Stimulated activated CD8-positive, alpha-beta memory T cell treated with anti-CD3 and anti-CD28 coated beads, Interleukin-4, amount 100 ng/mL, for 4 hours (primary cell): ENCODE data around the gene RUNX3.
A peak's percentile ranks its signal among the peaks of the same experiment; 100 is the strongest.

ENCODE experiments used
- DNase-seq, 2 donors: peaks; one replicate each; pipeline ENCODE4 v3.0.0-alpha.2; 2020; ENCODE audit warnings: low read depth in 2 of 2, low spot score in 1 of 2

RUNX3 gene

DNA sequence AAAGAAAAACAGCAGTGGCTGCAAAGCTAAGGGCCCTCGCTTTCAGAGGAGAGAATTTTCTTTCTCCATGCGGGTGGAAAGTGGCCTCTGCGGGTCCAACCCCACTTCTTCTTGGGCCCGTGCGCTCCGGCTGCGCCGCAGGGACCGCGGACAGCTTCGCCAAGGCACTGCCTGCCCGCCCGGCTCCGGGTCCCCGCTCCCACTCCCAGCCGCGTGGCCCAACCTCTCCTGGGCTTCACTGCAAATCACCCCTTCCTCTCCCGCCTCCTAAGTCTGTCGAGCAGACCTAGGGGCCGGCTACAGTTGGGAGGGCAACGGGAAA is 1.0 kb upstream of the RUNX3 start:
- DNase-seq: no peak

DNA sequence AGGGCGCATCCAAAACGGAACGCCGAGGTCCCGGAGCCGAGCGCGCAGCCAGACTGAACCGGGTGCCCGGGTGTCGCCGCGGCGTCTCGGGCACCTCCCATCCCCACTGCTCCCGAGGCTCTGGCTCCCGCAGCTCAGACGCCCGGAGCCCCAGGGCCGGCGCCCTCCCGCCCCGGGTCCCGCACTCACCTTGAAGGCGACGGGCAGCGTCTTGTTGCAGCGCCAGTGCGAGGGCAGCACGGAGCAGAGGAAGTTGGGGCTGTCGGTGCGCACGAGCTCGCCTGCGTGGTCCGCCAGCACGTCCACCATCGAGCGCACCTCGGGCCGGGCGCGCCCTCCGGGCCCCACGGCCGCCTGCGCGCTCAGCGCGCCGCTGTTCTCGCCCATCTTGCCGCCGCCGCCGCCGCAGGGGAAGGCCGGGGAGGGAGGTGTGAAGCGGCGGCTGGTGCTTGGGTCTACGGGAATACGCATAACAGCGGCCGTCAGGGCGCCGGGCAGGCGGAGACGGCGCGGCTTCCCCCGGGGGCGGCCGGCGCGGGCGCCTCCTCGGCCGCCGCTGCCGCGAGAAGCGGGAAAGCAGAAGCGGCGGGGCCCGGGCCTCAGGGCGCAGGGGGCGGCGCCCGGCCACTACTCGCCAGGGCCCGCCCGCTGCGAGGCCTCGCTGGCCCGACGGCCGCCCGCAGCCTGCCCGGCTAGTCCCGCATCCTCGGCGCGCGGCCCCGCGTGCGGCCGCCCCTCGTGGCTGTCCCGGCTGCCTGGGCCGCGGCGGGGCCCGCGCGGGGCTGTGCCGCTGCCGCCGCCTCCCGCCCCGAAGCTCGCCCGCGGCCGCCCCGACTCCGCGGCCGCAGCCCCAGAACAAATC is 447 bp downstream of the RUNX3 start:
- no peak for DNase-seq

DNA sequence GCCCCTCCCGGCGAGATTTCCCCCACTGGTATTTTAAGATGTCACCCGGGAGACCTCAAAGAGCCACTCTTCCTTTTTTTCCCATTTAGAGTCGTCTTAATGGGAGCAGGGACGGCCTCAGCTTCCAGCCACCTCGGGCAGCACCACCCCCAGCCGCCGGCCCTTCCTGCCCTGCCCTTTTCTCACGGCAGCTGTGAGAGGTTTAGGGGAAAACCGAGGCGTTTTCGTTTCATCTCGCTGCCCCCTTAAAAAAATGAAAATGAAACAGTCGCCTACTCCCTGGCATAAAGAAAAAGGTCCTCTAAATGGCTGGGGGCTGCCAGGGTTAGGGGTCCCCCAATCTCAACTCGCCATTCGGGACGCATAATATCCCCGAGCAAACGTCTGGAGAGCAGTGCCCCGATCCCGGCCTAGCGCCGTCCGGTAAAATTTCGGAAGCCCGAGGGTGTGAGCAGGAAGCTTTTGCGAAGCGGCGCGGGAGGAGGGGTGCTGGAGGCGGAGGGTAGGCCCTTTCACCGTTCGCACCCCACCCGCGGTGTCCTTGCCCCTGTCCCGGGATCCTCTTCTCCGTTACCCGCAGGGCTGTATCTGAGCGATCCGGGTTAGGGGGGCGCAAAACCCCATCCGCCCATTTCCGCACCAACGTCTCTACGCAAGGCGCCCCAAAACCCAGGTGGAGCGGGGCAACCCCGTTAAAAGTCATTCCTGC is 1.2 kb downstream of the RUNX3 start:
- no peak for DNase-seq

DNA sequence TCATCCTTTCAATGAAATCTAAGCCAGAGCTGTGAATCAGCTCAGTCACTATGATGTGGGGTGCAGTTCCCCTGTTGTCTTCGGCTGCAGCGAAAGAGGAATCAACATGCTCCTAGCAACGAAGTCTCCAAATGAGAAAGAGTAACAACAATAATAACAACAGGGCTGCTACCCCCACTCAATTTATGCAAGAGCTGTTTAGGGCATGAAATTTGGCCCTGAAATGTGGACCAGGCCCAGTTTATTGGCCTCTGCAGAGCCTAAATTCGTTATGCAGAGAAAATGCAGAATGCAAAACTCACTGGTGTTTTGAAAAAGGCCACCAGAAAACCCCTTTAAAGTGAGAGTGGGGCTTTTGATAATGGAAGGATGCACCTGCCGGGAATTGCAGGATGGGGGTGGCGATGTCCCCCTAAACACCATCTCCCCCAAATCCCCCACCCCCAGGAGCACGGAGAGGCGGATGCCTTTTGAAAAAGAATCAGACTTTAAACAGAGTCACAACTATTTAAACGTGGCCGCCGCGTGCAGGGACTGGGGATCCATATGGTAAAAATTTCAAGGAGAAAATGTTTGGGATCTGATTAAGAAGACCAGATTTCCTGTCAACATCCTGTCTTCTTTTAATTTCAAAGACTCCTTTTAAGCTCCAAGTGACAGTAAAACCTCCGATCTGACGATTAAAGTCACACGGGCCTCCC is 1.9 kb downstream of the RUNX3 start:
- no peak for DNase-seq

DNA sequence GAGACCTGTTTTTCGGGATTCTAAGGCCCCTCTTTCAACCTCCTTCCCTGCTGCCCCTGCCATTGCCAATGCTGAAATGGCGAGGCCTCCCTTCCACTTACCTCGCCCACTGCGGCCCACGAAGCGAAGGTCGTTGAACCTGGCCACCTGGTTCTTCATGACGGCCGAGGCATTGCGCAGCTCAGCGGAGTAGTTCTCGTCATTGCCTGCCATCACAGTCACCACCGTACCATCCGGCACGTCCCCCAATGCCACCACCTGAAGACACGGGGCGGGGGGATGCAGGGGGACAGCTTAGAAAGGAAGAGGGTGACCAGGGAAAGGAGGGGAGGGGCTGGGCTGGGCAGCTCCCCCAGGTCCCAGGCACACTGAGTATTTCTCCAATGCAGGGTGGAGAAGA is 2.6 kb downstream of the RUNX3 start:
- no peak for DNase-seq

GRCh38 chr1:24926563-24927249 is 3.4 kb downstream of the RUNX3 start:
- no peak for DNase-seq

- no peak for DNase-seq
These were observed 4.1 kb downstream of the RUNX3 start for GRCh38 chr1:24925963-24926362.

DNA sequence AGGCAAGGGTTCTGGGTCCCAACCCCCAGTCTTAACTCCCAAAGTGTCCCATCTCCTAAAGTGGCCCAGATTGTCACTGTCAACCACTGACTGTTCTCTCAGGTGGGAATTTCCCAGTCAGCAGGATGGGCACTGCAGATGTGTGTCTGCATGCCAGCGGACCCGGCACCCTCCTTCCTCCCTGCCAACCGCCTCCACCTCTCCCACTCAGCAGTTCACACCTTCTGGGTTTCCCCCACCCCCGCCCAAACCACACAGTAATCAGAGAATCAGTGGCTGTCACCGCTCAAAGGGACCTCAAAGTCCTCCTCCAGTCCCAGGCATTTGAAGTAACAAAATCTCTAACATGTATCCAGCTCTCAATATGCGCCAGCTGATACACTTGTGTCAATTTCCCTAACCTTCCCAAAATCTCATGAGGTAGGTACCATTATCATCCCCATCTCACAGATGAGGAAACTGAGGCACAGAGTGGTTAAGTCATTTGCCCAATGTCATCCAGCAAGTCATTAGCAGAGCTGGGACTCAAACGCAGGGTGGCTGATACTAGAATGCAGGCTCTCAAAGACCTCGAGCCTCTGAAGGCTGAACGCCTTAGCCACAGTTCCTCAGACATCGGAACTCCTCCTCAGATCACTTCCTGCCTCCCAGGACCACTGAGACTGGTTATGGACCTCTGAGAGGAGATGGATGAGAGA is 4.8 kb downstream of the RUNX3 start:
- DNase-seq: peak; percentile 77 to 83

DNA sequence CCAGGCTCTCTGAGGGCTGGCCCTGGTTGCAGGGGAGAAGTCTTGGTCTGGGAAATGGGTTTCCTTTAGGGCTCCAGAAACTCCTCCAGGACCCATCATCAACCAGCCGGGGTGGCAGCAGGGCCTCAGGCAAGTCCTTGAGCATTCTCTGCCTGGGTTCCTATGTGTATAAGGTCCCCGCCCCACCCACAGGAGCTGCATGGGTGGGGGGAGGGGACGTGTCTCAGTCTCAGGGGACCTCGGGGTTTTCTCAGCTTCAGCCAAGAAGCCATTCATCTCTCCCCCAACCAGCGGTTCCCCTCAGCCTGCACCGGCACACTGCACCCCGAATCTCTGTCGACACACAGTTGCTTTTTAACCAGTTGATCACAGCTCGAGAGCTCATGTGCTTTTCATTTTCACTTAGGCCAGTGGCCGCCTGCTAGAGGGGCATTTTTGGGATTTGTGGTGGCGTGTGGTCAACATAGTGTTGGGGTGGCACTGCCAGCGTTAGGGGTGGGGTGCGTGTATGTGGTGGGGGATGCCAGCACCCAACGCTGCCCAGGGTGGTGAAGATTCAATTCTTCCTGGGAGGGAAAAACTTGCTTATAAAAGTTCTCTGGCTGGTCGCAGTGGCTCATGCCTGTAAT is 6.5 kb downstream of the RUNX3 start:
- DNase-seq: no peak

DNA sequence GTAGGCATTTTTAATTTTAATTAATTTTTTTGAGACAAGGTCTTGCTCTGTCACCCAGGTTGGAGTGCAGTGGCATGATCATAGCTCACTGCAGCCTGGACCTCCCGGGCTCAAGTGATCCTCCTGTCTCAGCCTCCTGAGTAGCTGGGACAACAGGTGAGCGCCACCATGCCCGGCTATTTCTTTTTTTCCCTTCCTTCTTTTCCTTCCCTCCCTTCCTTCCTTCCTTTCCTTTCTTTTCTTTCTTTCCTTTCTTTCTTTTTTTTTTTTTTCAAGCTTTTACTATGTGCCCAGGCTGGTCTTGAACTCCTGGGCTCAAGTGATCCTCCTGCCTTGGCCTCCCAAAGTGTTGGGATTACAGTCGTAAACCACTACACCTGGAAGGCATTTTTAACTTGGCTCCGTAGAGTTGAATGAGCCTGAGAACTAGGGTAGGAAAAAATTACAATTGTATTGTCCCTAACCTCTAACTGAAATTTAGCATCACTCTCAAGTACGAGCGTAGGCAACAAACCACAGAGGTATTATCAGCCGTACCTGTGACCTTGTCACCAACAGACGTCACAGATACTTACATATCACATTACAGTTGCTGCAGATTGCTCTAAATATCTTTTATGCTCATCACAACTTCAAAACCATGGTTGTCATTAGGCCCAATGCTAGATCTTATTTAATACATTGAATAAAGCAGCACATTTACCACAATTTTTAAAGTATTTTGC is 8.0 kb downstream of the RUNX3 start:
- no peak for DNase-seq

GRCh38 chr1:24921412-24921811 is 8.7 kb downstream of the RUNX3 start:
- DNase-seq: no peak

- DNase-seq: no peak
These were observed 9.5 kb downstream of the RUNX3 start for GRCh38 chr1:24920533-24920925.

DNA sequence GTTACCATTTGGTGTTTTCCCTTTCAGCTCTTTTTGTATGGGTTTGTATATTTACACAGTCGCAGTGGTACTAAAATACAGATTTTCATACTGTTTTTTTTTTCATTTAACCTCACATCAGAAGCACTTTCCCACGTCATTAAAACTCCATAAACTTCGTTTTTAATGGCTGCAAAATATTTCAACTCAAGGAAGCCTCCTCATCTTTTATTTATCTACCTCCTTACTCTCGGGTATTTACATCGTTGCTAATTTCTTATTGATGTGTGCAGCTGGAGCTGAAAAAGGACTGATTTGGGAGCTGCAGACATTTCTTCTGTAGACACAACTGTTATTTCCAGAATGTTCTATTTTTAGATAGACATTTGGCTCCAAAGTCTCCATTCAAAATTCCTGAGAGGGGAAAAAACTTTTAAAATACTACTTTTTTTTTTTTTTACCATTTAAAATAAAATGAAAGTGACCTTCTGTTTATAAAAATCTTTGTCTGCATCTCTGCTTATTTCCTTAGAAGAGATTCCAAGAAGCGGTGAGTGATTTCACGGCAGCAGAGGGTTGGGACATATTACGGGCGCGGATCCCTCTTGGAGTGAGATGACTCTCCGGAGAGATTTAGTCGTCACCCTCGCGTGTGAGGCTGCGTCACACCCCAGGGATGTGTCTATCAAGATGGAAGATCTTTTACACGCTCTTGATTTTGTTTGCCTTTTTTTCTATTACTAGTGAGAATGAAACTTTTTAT is 10.1 kb downstream of the RUNX3 start:
- no peak for DNase-seq

DNA sequence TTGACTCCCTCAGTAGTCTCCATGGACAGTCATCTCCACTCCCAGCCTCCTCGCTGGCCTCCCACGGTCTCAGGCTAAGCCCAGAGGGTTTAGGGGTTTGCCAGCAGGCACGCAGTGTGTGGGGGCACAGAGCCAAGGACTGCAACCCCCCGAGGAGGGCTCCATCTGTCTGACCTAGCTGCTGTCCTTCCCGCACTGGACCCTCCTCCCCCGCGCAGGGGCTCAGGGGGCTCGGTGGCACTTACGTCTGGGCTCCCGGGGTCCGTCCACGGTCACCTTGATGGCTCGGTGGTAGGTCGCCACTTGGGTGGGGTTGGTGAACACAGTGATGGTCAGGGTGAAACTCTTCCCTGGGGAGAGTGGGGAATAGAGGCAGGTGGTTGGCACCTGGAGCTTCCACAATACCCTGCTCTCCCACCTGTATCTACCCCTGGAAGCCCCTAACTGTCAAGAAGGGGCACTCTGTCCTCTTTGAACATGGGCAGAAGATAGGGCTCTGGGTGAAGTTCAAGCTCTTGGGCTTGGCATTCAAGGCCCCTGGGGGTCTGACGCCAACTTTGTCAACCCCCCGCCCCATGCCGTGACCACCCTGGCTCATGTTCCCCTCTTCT is 11.0 kb downstream of the RUNX3 start:
- DNase-seq: no peak

GRCh38 chr1:24918370-24918769 is 11.7 kb downstream of the RUNX3 start:
- no peak for DNase-seq

DNA sequence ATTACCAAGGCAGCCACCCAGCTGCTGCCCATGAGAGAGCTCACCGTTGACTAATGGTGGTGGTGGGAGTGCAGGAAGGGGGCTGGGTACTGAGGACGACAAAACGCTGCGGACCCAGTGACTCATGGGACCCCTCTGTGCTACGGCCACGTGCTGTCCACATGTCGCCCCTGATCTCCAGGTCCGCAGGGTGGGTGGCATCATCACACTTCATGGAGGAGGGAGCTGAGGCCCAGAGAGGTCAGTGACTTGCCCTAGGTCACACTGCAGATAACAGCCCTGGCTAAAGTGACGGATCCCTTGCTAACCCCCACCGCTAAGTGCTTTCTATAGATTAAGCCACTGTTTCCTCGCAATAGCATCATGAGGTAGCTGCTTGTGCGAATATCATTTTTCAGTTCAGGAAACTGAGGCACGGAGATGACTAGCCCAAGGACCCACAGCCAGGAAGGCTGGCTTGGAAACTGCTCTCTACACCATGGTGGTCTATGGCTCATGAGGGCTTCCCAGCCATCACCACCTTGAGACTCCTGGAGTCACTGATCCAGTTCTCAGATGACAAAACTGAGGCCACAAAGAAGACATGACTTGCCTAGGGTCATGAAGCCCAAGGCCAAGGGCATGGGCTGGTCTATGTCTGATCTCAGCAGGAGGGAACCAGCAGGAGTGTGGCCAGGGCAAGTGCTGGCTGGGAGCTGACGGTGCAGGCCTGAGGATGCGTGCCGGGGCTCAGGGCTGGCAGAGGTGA is 12.6 kb downstream of the RUNX3 start:
- no peak for DNase-seq

DNA sequence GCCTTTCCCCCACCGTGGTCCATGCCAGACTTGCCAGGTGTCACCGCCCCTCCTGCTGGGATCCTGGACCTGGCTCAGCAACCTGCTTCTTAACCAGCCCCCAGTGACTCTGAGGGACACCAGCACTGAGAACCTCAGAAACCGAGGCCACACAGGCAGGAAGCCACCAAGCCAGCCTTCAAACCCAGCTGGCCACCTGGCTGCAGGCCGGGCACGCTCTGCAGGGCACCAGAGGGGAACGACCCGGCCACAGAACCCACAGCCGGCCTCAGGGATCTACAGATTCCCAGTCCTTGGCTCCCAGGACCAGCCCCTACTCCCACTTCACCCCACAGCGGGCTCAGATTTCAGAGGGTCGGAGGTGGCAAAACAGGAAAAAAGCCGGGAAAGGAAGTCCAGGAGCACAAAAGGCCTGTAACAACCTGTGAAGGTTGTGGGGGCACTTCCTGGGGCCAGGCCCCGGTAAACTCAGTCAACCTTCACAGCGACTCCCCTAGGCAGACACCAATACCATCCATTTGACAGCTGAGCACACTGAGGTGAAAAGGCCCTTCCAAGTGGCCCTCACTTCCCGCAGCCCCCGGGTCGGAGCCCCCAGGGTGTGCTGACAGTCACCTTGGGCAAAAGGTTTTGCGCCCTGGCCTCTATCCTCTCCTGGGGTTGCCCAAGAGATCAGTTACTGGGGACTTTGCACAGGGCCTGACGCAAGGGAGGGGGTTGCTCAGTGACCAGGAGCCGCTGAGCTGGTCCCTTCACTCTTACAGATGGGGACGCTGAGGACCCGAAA is 14.1 kb downstream of the RUNX3 start:
- DNase-seq: no peak
